Measurements from ENCODE around the gene CPXM1. TPM values are rescaled to one million over a fixed set of nuclear protein-coding genes. Genes with fewer than 3 reads are reported as not detected.
A peak's percentile ranks its signal among the peaks of the same experiment; 100 is the strongest.

The CPXM1 gene
- total and polyA plus RNA-seq, 11 donors = 0.27 to 21.5 (median 0.72) TPM

DNA sequence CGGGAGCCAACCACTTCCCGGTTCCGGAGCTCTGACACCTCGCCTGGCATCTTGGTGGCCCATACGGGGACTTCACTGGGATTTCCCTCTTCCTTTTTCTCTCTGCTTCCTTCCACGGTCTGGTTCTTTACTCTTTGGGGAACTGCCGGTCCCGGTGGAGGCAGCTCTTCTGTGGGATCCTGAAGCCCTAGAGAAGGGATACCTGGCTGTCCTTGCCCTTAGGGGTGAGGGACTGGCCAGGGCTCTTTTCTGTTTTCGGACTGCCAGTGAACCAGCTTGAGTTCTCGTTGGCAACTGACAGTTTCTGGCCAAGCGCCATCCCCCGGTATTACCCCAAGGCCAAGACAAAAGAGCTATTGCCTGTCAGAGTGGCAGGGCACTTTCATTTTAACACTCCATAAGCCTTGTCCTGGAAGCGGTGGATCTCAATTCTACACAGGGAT, 880 bp upstream of the CPXM1 start:
- Histone ChIP-seq H3K27ac (no peak overlapping the region), H3K4me1 (peaks cover 0 to 26% (median 0%) of the 10 kb centered on the region in 12 donors), H3K27me3 (peaks cover 29 to 98% (median 80%) of the 10 kb centered on the region in 9 donors), H3K36me3 (no peaks in the 10 kb centered on the region), H3K9me3 (peaks cover 0 to 5% (median 0%) of the 10 kb centered on the region in 12 donors), H3K4me3 (peak overlapping the region in 1 of 12 donors; percentile 50)
- TF ChIP-seq CTCF (IDR thresholded peaks at IDR 0.05) = no peak
- no peak for TF ChIP-seq POLR2A (IDR thresholded peaks at IDR 0.05)
- ATAC-seq (no peak), DNase-seq (no peak)
- intact Hi-C loops (cut with DNase I) = no loop called here
- 5 to 13% (median 9%) methylated on average over 13 of the region's 13 CpGs for WGBS, 4 donors

DNA sequence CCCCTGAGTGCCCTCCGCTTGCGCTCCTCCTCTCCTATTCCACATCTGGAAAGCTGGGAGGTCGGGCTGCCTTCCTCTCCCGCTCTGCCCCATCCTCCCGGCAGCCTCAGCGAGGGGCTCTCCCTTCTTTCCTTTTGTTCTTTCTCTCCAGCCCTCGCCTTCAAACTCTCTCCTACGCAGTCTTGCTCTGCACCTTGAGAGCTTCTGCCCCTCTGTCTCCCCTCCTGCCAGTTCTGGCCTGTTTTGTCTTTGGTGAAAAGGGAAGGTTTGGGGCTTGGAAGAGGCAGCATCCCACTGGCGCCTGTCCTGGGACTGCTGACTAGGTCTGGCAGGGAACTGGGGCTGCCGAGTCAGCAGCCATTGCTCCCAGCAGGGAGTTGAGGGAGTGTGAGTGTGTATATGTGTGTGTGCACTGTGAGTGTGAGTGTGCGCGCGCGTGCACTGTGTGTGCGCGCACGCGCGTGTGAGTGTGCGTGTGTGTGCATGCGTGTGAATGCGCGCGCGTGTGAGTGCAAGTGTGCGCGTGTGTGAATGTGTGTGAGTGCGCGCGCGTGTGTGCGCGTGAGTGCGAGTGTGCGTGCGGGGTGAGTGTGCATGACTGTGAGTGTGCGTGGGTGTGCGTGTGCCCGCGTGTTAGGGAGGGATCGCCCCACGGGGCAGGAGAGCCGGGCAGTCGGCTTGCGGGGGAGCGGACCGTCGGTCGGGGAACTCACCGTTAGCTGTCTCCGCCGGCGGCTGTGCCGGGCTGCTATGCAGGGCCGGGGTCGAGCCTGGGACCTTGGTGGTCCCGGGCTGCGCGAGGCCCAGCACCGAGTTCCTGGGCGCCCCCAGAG, 523 bp downstream of the CPXM1 start:
- peaks cover 0 to 23% (median 0%) of the 10 kb centered on the region in 12 donors for H3K4me1 ChIP-seq
- TF ChIP-seq CTCF (IDR thresholded peaks at IDR 0.05) (no peak), POLR2A (IDR thresholded peaks at IDR 0.05) (no peak)
- intact Hi-C loops (cut with DNase I) = no loop called here
- WGBS, 4 donors = 2 to 6% (median 3%) methylated on average over 43 to 61 of the region's 61 CpGs
- H3K27ac ChIP-seq = no peak overlapping the region
- ATAC-seq (peak in 3 of 4 donors; percentile 22 to 49 (median 35)), DNase-seq (no peak)
- peaks cover 26 to 96% (median 71%) of the 10 kb centered on the region in 9 donors for H3K27me3 ChIP-seq
- no peaks in the 10 kb centered on the region for H3K36me3 ChIP-seq
- H3K4me3 ChIP-seq = peak overlapping the region in 10 of 12 donors; percentile 3 to 50 (median 33)
- H3K9me3 ChIP-seq = peaks cover 0 to 5% (median 0%) of the 10 kb centered on the region in 12 donors

- Histone ChIP-seq H3K4me3 (peak overlapping the region in 6 of 12 donors; percentile 20 to 50 (median 40)), H3K9me3 (peaks cover 0 to 5% (median 0%) of the 10 kb centered on the region in 12 donors), H3K27me3 (peaks cover 25 to 90% (median 67%) of the 10 kb centered on the region in 9 donors), H3K4me1 (peaks cover 0 to 23% (median 0%) of the 10 kb centered on the region in 12 donors), H3K36me3 (no peaks in the 10 kb centered on the region), H3K27ac (no peak overlapping the region)
- 56 to 65% (median 65%) methylated on average over 9 of the region's 9 CpGs for WGBS, 4 donors
- DNase-seq (no peak), ATAC-seq (no peak)
- TF ChIP-seq CTCF (IDR thresholded peaks at IDR 0.05) (no peak), POLR2A (IDR thresholded peaks at IDR 0.05) (no peak)
- intact Hi-C loops (cut with DNase I) = no loop called here
Measured at GRCh38 chr20:2799271-2799670, 1.2 kb downstream of the CPXM1 start.

DNA sequence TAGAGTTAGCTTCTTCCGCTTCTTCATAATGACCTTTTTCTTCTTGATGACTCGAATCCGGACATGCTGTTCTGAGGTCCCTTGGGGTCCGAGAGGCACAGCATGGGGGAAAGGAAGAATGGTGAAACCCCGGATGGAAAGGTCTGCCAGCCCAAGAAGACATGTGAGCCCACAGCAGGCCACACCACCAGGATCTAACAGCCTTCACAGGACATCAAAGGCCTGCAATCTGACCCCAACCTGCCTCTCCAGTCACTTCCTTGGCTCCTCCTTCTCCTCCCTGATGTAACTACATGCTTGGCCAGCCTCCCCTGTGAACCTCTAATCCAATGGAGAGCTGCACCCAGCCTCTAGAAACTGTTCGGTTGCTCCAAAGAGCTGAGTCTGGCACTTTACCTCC, 1.6 kb downstream of the CPXM1 start:
- H3K9me3 ChIP-seq = peaks cover 0 to 5% (median 0%) of the 10 kb centered on the region in 12 donors

More for the DNA sequence above, 1.6 kb downstream of the CPXM1 start:
- no peak for ATAC-seq
- no peak overlapping the region for H3K4me3 ChIP-seq
- no peak overlapping the region for H3K27ac ChIP-seq
- H3K4me1 ChIP-seq = peaks cover 0 to 23% (median 0%) of the 10 kb centered on the region in 12 donors
- no peaks in the 10 kb centered on the region for H3K36me3 ChIP-seq
- TF ChIP-seq POLR2A (IDR thresholded peaks at IDR 0.05) (no peak), CTCF (IDR thresholded peaks at IDR 0.05) (no peak)
- DNase-seq = no peak
- 69 to 81% (median 76%) methylated on average over 6 of the region's 6 CpGs for WGBS, 4 donors
- intact Hi-C loops (cut with DNase I) = no loop called here
- H3K27me3 ChIP-seq = peaks cover 25 to 89% (median 62%) of the 10 kb centered on the region in 9 donors
